VCaP (cell line): ENCODE data around the gene BCL2.

Experiments
- H3K27ac ChIP-seq: fragments of 450-650 bp; 2 replicates; pipeline ENCODE4 v1.5.1; 2017
- TF ChIP-seq, protein P1 (sequence below): fragments of 450-650 bp; conservative IDR thresholded peaks from 2 replicates; pipeline ENCODE4 v1.5.1; 2017; ENCODE audit warnings: mild to moderate bottlenecking, moderate library complexity

Gene BCL2

DNA sequence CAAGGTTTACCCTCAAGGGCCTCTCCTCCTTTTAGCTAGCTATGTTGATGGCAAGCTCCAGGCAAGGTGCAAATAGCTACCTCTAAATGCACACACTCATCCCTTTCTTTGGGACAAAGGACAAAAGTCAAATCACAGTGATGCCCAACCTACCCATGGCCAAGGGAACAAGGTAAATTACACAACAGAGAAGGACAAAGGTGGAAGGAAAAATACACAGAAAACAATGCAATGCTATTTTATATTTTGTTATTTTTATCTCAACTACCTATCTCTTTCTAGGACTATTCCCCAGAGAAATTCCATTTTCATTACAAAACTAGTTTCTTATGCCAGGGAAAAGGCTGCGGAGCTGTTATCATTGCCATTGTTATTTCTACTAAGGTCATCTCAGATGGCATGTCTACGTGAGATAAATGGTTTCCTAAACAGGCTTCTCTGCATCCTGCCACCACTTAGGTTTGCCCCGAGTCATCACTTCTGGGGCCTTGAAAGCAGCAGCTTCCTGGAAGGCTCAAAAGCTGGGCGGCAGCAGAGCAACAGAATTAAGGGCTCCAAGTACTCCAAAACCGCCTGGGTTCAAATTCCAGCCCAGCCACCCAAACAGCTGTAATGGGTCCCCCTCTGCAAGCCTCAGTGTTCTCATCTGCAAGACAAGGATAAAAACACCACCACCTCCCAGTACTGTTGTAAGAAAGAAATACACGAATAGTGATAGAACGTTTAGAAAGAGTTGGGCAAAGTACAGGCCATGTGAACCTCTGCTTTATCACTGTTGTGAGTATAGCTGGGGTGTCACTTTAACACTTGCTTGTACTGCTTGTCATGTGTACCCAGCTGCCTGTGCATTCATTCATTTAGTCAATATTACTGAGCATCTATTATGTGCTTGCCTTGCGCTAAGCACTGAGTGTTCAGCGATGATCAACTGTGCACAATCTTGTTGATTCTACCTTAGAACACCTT lies 20.9 kb downstream of the BCL2 start:
- H3K27ac ChIP-seq = no peak overlapping the region
- TF ChIP-seq, protein P1, sequence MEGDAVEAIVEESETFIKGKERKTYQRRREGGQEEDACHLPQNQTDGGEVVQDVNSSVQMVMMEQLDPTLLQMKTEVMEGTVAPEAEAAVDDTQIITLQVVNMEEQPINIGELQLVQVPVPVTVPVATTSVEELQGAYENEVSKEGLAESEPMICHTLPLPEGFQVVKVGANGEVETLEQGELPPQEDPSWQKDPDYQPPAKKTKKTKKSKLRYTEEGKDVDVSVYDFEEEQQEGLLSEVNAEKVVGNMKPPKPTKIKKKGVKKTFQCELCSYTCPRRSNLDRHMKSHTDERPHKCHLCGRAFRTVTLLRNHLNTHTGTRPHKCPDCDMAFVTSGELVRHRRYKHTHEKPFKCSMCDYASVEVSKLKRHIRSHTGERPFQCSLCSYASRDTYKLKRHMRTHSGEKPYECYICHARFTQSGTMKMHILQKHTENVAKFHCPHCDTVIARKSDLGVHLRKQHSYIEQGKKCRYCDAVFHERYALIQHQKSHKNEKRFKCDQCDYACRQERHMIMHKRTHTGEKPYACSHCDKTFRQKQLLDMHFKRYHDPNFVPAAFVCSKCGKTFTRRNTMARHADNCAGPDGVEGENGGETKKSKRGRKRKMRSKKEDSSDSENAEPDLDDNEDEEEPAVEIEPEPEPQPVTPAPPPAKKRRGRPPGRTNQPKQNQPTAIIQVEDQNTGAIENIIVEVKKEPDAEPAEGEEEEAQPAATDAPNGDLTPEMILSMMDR = no peak

DNA sequence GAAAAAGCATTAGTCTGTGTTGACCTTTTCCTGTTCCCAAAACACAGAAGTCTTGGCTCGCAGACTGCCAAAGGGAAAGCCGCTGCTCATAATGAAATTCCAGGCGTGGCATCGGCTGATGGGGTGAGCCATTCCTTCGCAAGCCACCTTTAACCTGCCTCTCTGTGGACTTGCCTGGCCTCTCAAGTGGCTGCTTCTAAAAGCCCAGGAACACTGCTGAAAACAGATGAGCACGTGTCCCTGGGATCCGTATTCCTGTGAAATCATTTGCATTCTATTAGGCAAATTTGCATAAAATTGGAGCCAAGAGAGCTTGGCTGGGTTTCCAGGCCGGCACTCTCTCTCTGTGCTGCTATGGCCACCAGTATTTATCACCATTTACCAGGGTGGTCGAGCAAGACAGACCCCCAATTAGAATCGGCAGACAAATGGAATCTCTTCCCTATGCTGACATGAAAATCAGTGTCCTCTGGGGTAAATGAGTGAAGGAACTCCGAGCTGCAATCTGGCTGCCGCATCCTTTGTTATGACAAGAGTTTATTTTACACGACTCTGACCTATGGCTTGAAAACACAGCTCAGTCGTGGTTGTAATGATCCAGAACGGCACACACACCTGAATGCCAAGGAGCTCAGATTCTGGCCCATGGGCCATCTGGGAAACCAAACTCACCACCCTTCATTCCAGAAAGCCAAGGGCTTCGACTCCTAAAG lies 21.7 kb downstream of the BCL2 start:
- TF ChIP-seq, protein P1 = no peak
- H3K27ac ChIP-seq = no peak overlapping the region

DNA sequence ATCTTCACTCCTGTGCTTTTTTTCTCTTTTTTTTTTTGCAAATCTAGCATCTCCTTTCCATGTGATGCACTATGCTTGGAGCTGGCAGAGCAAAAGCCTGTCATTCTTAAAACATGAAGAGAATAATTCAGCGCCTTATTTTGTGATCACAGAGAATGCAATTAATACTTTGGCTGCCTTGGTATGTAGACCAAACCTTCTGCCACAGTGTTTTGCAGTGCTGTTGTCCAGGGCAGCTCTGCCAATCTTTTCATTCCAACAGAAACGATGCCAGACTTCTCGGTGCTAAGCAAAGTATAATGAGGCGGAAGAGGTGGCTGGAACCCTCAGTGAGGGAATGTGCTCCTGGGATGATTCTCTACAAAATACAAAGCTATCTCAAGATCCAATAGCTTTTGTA lies 25.6 kb downstream of the BCL2 start:
- TF ChIP-seq, protein P1 = no peak
- no peak overlapping the region for H3K27ac ChIP-seq

DNA sequence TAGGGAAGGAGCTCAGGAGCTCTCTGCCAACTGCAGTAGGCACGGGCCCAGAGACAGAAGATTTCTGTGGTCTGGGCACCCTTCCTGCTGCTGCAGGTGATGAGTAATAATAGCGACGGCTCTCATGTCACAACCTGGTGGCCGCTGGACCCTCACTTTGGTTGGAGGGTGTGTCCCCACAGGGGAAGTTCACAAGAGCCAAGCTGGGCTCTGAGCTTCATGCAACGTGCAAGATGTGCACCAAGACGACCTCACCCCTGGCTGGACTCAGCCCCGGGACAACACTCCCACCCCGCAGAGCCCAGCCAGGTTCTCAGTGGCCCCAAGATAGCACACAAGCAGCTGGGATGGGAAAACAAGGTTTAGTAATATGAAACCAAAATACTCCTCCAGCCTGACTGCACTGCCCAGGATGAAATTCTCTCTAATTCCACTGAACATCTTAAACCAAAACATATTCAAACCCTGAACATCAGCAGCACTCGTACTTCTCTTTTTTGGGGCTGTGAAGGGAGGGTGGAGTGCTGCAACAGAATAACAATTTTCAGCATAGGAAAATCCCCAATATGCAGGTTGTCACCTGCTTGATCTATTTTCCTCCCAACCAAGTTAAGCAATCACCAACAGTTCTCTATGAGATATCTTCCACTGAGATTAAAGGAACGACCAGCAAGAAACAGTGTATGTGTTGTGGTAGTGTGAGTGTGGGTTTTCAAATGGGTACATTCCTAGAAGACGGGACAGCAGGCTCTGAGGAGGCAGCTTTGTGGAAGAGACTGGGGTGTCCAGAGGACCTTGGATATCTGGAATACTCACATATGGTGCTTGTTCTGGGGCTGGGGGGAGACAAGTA lies 26.5 kb downstream of the BCL2 start:
- TF ChIP-seq, protein P1 = no peak
- no peak overlapping the region for H3K27ac ChIP-seq

DNA sequence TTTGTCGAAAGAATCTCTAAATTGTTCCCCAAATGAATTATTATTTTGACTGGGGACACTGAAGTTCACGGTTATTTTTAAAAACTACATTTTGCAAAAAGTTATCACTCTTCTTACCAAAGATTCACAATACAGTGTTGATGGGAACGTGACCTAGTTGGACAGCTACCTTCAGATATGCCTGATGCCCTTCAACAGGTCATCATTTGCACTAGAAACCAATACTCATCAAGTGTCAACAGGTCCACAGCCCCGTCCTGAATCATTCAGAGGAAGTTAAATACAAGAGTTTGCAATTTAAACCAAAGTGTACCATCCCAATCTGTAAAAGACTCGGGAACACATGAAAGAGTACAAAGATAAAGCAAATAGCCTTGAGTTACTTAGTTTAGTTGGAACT lies 28.3 kb downstream of the BCL2 start:
- TF ChIP-seq, protein P1 = no peak
- H3K27ac ChIP-seq = no peak overlapping the region

DNA sequence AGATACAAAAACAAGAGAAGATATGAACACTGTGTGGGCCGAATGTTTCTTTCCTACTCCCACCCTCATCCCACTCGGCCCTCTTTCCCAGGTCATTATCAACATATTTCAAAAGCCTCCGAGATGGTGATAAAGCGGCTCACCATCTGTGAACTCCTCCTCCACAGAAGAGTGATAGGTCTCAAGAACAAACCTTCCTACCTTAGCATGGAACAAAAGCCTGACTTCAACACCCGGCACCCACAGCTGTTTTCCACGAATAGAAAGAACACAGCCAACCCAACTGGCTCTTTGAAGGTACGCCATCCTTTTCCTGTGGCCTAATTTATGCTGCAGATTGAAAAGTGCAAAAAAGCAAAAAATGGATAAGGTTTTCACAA lies 28.8 kb downstream of the BCL2 start:
- TF ChIP-seq, protein P1 = no peak
- no peak overlapping the region for H3K27ac ChIP-seq
